Endothelial cell of umbilical vein (primary cell): ENCODE measurements around the gene METTL8. TPM values are rescaled to one million over a fixed set of nuclear protein-coding genes. Genes with fewer than 3 reads are reported as not detected.

Experiments used
- BruUV-seq: library from RNA; stranded (reverse); fragments of 400-500 nt; replicated peaks from 2 replicates; lab custom pipeline; 2021; lab: Mats Ljungman, UMichigan
- CTCF ChIA-PET: fragments of 300-600, 350-600 bp; sonication (Branson Sonifier 250); formaldehyde crosslinking; loops from one replicate; lab custom pipeline; 2021; ENCODE audit warnings: antibody characterized with exemption, inconsistent platforms; lab: Charles Lee
- POLR2A ChIA-PET: fragments of 300-600, 350-600 bp; sonication (Branson Sonifier 250); formaldehyde crosslinking; loops from one replicate; lab custom pipeline; 2021; ENCODE audit warnings: antibody characterized with exemption, inconsistent platforms; lab: Charles Lee
- DNase-seq: peaks from one replicate; pipeline ENCODE4 v3.0.0-alpha.2; 2011; ENCODE audit warnings: low read depth, low spot score
- FAIRE-seq: peaks from 2 replicates; lab custom pipeline; 2011; peaks lifted over from hg19 to GRCh38; lab: Jason Lieb, UNC
- H2AFZ ChIP-seq: 2 replicates; pipeline ENCODE4 v1.6.0; 2012; ENCODE audit warnings: low read depth, low read length, control low read depth, inconsistent platforms
- H3K27ac ChIP-seq: 2 replicates; pipeline ENCODE4 v1.5.1; 2011; ENCODE audit warnings: low read depth, mild to moderate bottlenecking, control low read depth, low read length, moderate library complexity; ENCODE audit not compliant: insufficient read depth
- H3K27me3 ChIP-seq, 2 experiments: 2 replicates each; pipeline versions ENCODE4 v1.6.0 to v1.6.1; 2011; ENCODE audit warnings: low read length in 2 of 2, mixed read lengths in 1 of 2; ENCODE audit not compliant: control insufficient read depth in 2 of 2, insufficient read depth in 2 of 2
- H3K36me3 ChIP-seq, 2 experiments: 2 replicates in 1 of 2; 3 replicates in 1 of 2; pipeline ENCODE4 v1.5.1; 2011; ENCODE audit warnings: low read length in 2 of 2, mild to moderate bottlenecking in 1 of 2, moderate library complexity in 1 of 2; ENCODE audit not compliant: control insufficient read depth in 2 of 2, insufficient read depth in 2 of 2; ENCODE audit errors: extremely low read depth in 1 of 2
- H3K4me1 ChIP-seq: 3 replicates; pipeline ENCODE4 v1.5.1; 2011; ENCODE audit warnings: mild to moderate bottlenecking, low read length; ENCODE audit not compliant: control insufficient read depth, insufficient read depth; ENCODE audit errors: extremely low read depth
- H3K4me2 ChIP-seq: 2 replicates; pipeline ENCODE4 v1.6.1; 2011; ENCODE audit warnings: low read length, control low read depth, mixed read lengths; ENCODE audit not compliant: insufficient read depth
- H3K4me3 ChIP-seq, 3 experiments: fragments of 200-600 bp in 1 of 3; sonication (generic), shearing (Covaris generic) in 1 of 3; replicated peaks in 1 of 3; 2 replicates each; pipeline ENCODE4 v1.5.1; 2011 to 2016; ENCODE audit warnings: control low read depth in 3 of 3, low read length in 3 of 3, mild to moderate bottlenecking in 2 of 3, inconsistent platforms in 1 of 3, low read depth in 1 of 3, moderate library complexity in 1 of 3; ENCODE audit not compliant: insufficient read depth in 1 of 3
- H3K79me2 ChIP-seq: 2 replicates; pipeline ENCODE4 v1.6.0; 2012; ENCODE audit warnings: low read length, inconsistent platforms; ENCODE audit not compliant: control insufficient read depth, insufficient read depth
- H3K9ac ChIP-seq: replicated peaks from 2 replicates; pipeline ENCODE3; 2011; ENCODE audit warnings: low read length, control low read depth; ENCODE audit not compliant: insufficient read depth; ENCODE audit errors: extremely low read depth
- H3K9me1 ChIP-seq: replicated peaks from 3 replicates; pipeline ENCODE4 v1.6.0; 2011; ENCODE audit warnings: mild to moderate bottlenecking, low read length; ENCODE audit not compliant: control insufficient read depth, insufficient read depth; ENCODE audit errors: extremely low read depth
- H3K9me3 ChIP-seq: replicated peaks from 2 replicates; pipeline ENCODE4 v1.5.1; 2012; ENCODE audit warnings: low read length, inconsistent platforms; ENCODE audit not compliant: control insufficient read depth, insufficient read depth
- H4K20me1 ChIP-seq: replicated peaks from 2 replicates; pipeline ENCODE3; 2011; ENCODE audit warnings: mild to moderate bottlenecking, low read length; ENCODE audit not compliant: control insufficient read depth, insufficient read depth; ENCODE audit errors: extremely low read depth
- CTCF ChIP-seq, 2 donors: IDR thresholded peaks; 1 replicate in 1 of 2; 2 replicates in 1 of 2; pipeline ENCODE4 v1.5.1; 2011; ENCODE audit warnings: low read length in 2 of 2, mild to moderate bottlenecking in 2 of 2, moderate library complexity in 2 of 2, control low read depth in 1 of 2, inconsistent platforms in 1 of 2, low read depth in 1 of 2; ENCODE audit not compliant: insufficient read depth in 1 of 2; ENCODE audit errors: extremely low read depth in 1 of 2
- EZH2 ChIP-seq: IDR thresholded peaks from 2 replicates; pipeline ENCODE4 v1.6.1; 2012; ENCODE audit warnings: borderline replicate concordance, low read depth, mild to moderate bottlenecking, moderate library complexity, low read length, inconsistent platforms; ENCODE audit not compliant: severe bottlenecking
- FOS ChIP-seq: IDR thresholded peaks from 2 replicates; pipeline ENCODE4 v1.6.1; 2011; ENCODE audit warnings: mild to moderate bottlenecking, low read length, moderate library complexity, borderline replicate concordance; ENCODE audit not compliant: insufficient read depth
- GATA2 ChIP-seq: IDR thresholded peaks from 2 replicates; pipeline ENCODE4 v1.7.0; 2011; ENCODE audit warnings: low read depth, mild to moderate bottlenecking, moderate library complexity, mixed read lengths, low read length; ENCODE audit not compliant: insufficient read length, insufficient read depth
- JUN ChIP-seq: IDR thresholded peaks from 2 replicates; pipeline ENCODE4 v1.6.1; 2011; ENCODE audit warnings: borderline replicate concordance, low read depth; ENCODE audit not compliant: insufficient read length, insufficient read depth
- MAX ChIP-seq: IDR thresholded peaks from 2 replicates; pipeline ENCODE4 v1.6.1; 2011; ENCODE audit not compliant: insufficient read depth, insufficient read length
- MYC ChIP-seq: IDR thresholded peaks from one replicate; pipeline ENCODE4 v1.6.1; 2011; ENCODE audit warnings: mild to moderate bottlenecking, low read depth, low read length
- POLR2A ChIP-seq: IDR thresholded peaks from 2 replicates; pipeline ENCODE4 v1.6.1; 2012; ENCODE audit warnings: low read depth, mild to moderate bottlenecking, control low read depth, low read length
- POLR2AphosphoS5 ChIP-seq: IDR thresholded peaks from 2 replicates; pipeline ENCODE4 v1.6.1; 2012; ENCODE audit warnings: low read depth, mild to moderate bottlenecking, control low read depth, low read length, moderate library complexity; ENCODE audit not compliant: insufficient read depth
- dilution Hi-C: fragments of 300-500 bp; cut with MboI; formaldehyde crosslinking; loops from one replicate; pipeline ENCODE4 v1.15.0; 2019; ENCODE audit warnings: low sequenced_read_pairs; ENCODE audit not compliant: extremely low pct_ligation_motif_present
- intact Hi-C: fragments of 100-400 bp; cut with micrococcal nuclease; formaldehyde crosslinking; loops from one replicate; pipeline ENCODE4 v1.10.0; 2022
- polyA plus RNA-seq, 4 experiments: library from polyadenylated mRNA; depleted of rRNA in 3 of 4; stranded (reverse) in 3 of 4; unstranded in 1 of 4; fragments of >200 nt; gene quantifications; 2 replicates each; pipeline versions ENCODE4 v1.2.1 to v1.2.3, GENCODE V29; 2011 to 2012; ENCODE audit warnings: missing spikeins in 1 of 4
- total RNA-seq: library from RNA; stranded (reverse); gene quantifications from 2 replicates; pipeline ENCODE4 v1.2.3, GENCODE V29; 2021

Gene METTL8
- total and polyA plus RNA-seq, 2 donors (not counting 3 experiments of a cell fraction or from before 2014, with no cell fraction given): 7.0 to 20.2 TPM

- Histone ChIP-seq H2AFZ (no peak overlapping the region), H3K9me1 (no peaks in the 10 kb centered on the region), H4K20me1 (no peaks in the 10 kb centered on the region), H3K27me3 (peaks cover 0 to 3% of the 10 kb centered on the region in 2 experiments), H3K79me2 (no peaks in the 10 kb centered on the region), H3K9me3 (no peaks in the 10 kb centered on the region), H3K36me3 (no peaks in the 10 kb centered on the region), H3K9ac (no peak overlapping the region), H3K4me2 (no peak overlapping the region), H3K4me1 (peaks cover 7% of the 10 kb centered on the region), H3K27ac (no peak overlapping the region), H3K4me3 (no peak overlapping the region)
- DNase-seq (no peak), FAIRE-seq (no peak)
- no TSS peak for BruUV-seq
- dilution Hi-C loops (no loop called here), intact Hi-C loops (no loop called here)
- TF ChIP-seq MYC: no peak
- TF ChIP-seq POLR2A: no peak
- no peak for TF ChIP-seq MAX
- no peak for TF ChIP-seq EZH2
- no peak for TF ChIP-seq FOS
- TF ChIP-seq CTCF (IDR thresholded peaks at IDR 0.05; ENCODE audit: extremely low read depth in 1 of 2, insufficient read depth in 1 of 2, low read depth in 1 of 2, low read length in 2 of 2): no peak
- TF ChIP-seq GATA2: no peak
- TF ChIP-seq POLR2AphosphoS5: no peak
- no peak for TF ChIP-seq JUN
- ChIA-PET CTCF (interaction anchor here (0.7 kb wide), 1 partner anchor 145 kb away, joined by 3 read pairs; no protein-coding TSS in a partner anchor), POLR2A (no interaction called here)
These were observed 162.4 kb downstream of the METTL8 start for GRCh38 chr2:171271386-171271785.
